Gastroesophageal sphincter (tissue), 4 donors: ENCODE measurements around the gene CAPNS1. TPM values are rescaled to one million over a fixed set of nuclear protein-coding genes. Genes with fewer than 3 reads are reported as not detected.

ENCODE experiments used
- ATAC-seq: fragments of 150-250 bp; one replicate; pipeline ENCODE4 v1.9.1; 2016; ENCODE audit warnings: mild to moderate bottlenecking, moderate library complexity
- H3K27ac ChIP-seq, 4 donors: fragments of 200-600 bp; sonication (generic) in 3 of 4; 1 replicate in 3 of 4; 2 replicates in 1 of 4; pipeline ENCODE4 v1.5.1; 2016 to 2019
- H3K27me3 ChIP-seq: fragments of 200-600 bp; sonication (generic); one replicate; pipeline ENCODE4 v1.5.1; 2019
- H3K36me3 ChIP-seq, 2 donors: fragments of 200-600 bp; sonication (generic); one replicate each; pipeline ENCODE4 v1.5.1; 2019; ENCODE audit warnings: control low read depth in 1 of 2
- H3K4me1 ChIP-seq, 3 donors: fragments of 200-600 bp; sonication (generic); 1 replicate in 2 of 3; 2 replicates in 1 of 3; pipeline ENCODE4 v1.5.1; 2016 to 2019; ENCODE audit warnings: control low read depth in 2 of 3
- H3K4me3 ChIP-seq, 2 donors: fragments of 200-600 bp; sonication (generic); one replicate each; pipeline ENCODE4 v1.5.1; 2019; ENCODE audit warnings: mild to moderate bottlenecking in 1 of 2, moderate library complexity in 1 of 2
- H3K9me3 ChIP-seq, 3 donors: fragments of 200-600 bp; sonication (generic); one replicate each; pipeline ENCODE4 v1.5.1; 2017 to 2019; ENCODE audit warnings: control low read depth in 2 of 3
- CTCF ChIP-seq, 4 experiments: fragments of 200-600 bp in 2 of 4; fragments of 450-650 bp in 2 of 4; sonication (generic) in 1 of 4; IDR thresholded peaks; one replicate each; pipeline ENCODE4 v1.5.1; 2017 to 2019; ENCODE audit warnings: antibody characterized with exemption in 4 of 4, mild to moderate bottlenecking in 2 of 4, moderate library complexity in 2 of 4
- EP300 ChIP-seq: sonication (generic); formaldehyde crosslinking; IDR thresholded peaks from one replicate; pipeline ENCODE4 v1.6.1; 2017; ENCODE audit warnings: antibody characterized with exemption, mild to moderate bottlenecking
- POLR2A ChIP-seq, 2 donors: fragments of 450-650 bp; IDR thresholded peaks; one replicate each; pipeline ENCODE4 v1.6.1; 2017; ENCODE audit warnings: antibody characterized with exemption in 2 of 2, mild to moderate bottlenecking in 2 of 2, moderate library complexity in 1 of 2
- POLR2AphosphoS5 ChIP-seq: sonication (generic); formaldehyde crosslinking; IDR thresholded peaks from one replicate; pipeline ENCODE4 v1.6.1; 2017; ENCODE audit warnings: antibody characterized with exemption
- WGBS, 2 donors: methylation state at CpG; one replicate each; pipeline ENCODE4 v1.1.5; 2018; ENCODE audit warnings: low coverage in 1 of 2; 5-methylcytosine and 5-hydroxymethylcytosine counted together
- total RNA-seq, 4 donors: library from RNA; depleted of rRNA; stranded (reverse); fragments of >200 nt; gene quantifications; one replicate each; pipeline ENCODE4 v1.1.0, GENCODE V29; 2016

Gene CAPNS1
- total RNA-seq, 4 donors from 2014 or later, result 151 to 237 (median 210) TPM

GRCh38 chr19:36093687-36094086, 46.2 kb upstream of the CAPNS1 start:
- Histone ChIP-seq H3K4me3 (no peak overlapping the region), H3K4me1 (no peaks in the 10 kb centered on the region), H3K27me3 (no peaks in the 10 kb centered on the region), H3K36me3 (no peaks in the 10 kb centered on the region), H3K9me3 (no peaks in the 10 kb centered on the region), H3K27ac (no peak overlapping the region)
- ATAC-seq, result no peak
- TF ChIP-seq POLR2AphosphoS5 (no peak), EP300 (no peak), POLR2A (IDR thresholded peaks at IDR 0.05) (no peak), CTCF (IDR thresholded peaks at IDR 0.05) (no peak)
- WGBS, 2 donors, result 100% methylated on average over 2 of the region's 6 CpGs; no CpG with 5 or more reads in 1 of the 2 donors

- peak overlapping the region in 2 of 4 donors; percentile 12 to 35 for H3K27ac ChIP-seq
- no peaks in the 10 kb centered on the region for H3K27me3 ChIP-seq
- no peak overlapping the region for H3K4me3 ChIP-seq
- no peak for TF ChIP-seq POLR2A (IDR thresholded peaks at IDR 0.05)
- no peak for TF ChIP-seq EP300
- no peak for TF ChIP-seq POLR2AphosphoS5
- no peak for TF ChIP-seq CTCF (IDR thresholded peaks at IDR 0.05)
- H3K9me3 ChIP-seq, result no peaks in the 10 kb centered on the region
- H3K4me1 ChIP-seq, result no peaks in the 10 kb centered on the region
- ATAC-seq, result no peak
- H3K36me3 ChIP-seq, result no peaks in the 10 kb centered on the region
- 87 to 94% methylated on average over 2 to 3 of the region's 6 CpGs for WGBS, 2 donors
Observed at GRCh38 chr19:36097036-36097435, 42.8 kb upstream of the CAPNS1 start.

- H3K36me3 ChIP-seq, result no peaks in the 10 kb centered on the region
- H3K4me1 ChIP-seq, result no peaks in the 10 kb centered on the region
- TF ChIP-seq POLR2A (IDR thresholded peaks at IDR 0.05) (no peak), CTCF (IDR thresholded peaks at IDR 0.05) (no peak), POLR2AphosphoS5 (no peak), EP300 (no peak)
- no peaks in the 10 kb centered on the region for H3K9me3 ChIP-seq
- no peaks in the 10 kb centered on the region for H3K27me3 ChIP-seq
- no peak for ATAC-seq
- no peak overlapping the region for H3K27ac ChIP-seq
- H3K4me3 ChIP-seq, result no peak overlapping the region
- 40 to 89% methylated on average over 1 to 14 of the region's 19 CpGs for WGBS, 2 donors
Observed at GRCh38 chr19:36099166-36099785, 40.6 kb upstream of the CAPNS1 start.

- Histone ChIP-seq H3K36me3 (no peaks in the 10 kb centered on the region), H3K9me3 (no peaks in the 10 kb centered on the region), H3K27ac (no peak overlapping the region), H3K4me1 (no peaks in the 10 kb centered on the region), H3K27me3 (no peaks in the 10 kb centered on the region), H3K4me3 (no peak overlapping the region)
- no peak for ATAC-seq
- TF ChIP-seq EP300, result no peak
- TF ChIP-seq CTCF (IDR thresholded peaks at IDR 0.05), result no peak
- no peak for TF ChIP-seq POLR2A (IDR thresholded peaks at IDR 0.05)
- no peak for TF ChIP-seq POLR2AphosphoS5
- no CpG with 5 or more reads among the region's 5 CpGs for WGBS, 2 donors
Observed at GRCh38 chr19:36100476-36100875, 39.4 kb upstream of the CAPNS1 start.

- no peak overlapping the region for H3K4me3 ChIP-seq
- WGBS, 2 donors, result 67% methylated on average over 3 of the region's 27 CpGs; no CpG with 5 or more reads in 1 of the 2 donors
- peaks cover 0 to 5% of the 10 kb centered on the region in 2 donors for H3K36me3 ChIP-seq
- H3K27ac ChIP-seq, result no peak overlapping the region
- H3K4me1 ChIP-seq, result no peaks in the 10 kb centered on the region
- no peaks in the 10 kb centered on the region for H3K9me3 ChIP-seq
- no peak for ATAC-seq
- H3K27me3 ChIP-seq, result no peaks in the 10 kb centered on the region
- TF ChIP-seq POLR2AphosphoS5, result no peak
- no peak for TF ChIP-seq POLR2A (IDR thresholded peaks at IDR 0.05)
- TF ChIP-seq EP300, result no peak
- TF ChIP-seq CTCF (IDR thresholded peaks at IDR 0.05), result no peak
Observed at GRCh38 chr19:36101550-36102327, 38.1 kb upstream of the CAPNS1 start.
